ENCODE measurements around the gene TIMM13.
"Not testable (repeated sequence)": the region's sequence is repeated elsewhere in the genome, so short reads cannot be mapped to it uniquely, and the experiment has no call there.

TIMM13 gene

GRCh38 chr19:2413159-2413558 is 14.2 kb downstream of the TIMM13 start:
- no peak for DNase-seq

DNA sequence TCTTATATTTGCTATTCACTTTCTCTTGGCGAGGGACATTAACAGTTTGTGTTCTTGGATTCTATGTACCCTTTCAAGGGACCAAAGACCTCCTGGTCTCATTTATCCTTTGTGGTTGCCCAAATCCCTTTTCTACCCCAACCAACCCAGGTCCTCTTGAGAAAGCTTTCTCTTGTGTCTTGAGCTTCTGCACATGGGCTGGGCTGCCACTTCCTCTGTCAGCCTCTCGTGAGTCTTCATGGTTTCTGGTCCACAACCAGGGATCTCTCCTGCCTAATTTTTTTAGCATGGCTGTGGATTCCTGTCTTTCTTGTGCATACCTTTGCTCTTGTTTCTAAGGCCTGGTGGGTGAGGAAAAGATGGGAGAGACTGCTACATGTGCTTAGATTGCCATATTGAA is 14.9 kb downstream of the TIMM13 start:
- DNase-seq, result no peak

GRCh38 chr19:2411709-2412108 is 15.7 kb downstream of the TIMM13 start:
- DNase-seq, result no peak

- DNase-seq, result no peak
These were observed 17.4 kb downstream of the TIMM13 start for GRCh38 chr19:2410023-2410422.

- no peak for DNase-seq
These were observed 18.0 kb downstream of the TIMM13 start for GRCh38 chr19:2409352-2409912.

- no peak for DNase-seq
These were observed 19.1 kb downstream of the TIMM13 start for GRCh38 chr19:2408247-2408646.

DNA sequence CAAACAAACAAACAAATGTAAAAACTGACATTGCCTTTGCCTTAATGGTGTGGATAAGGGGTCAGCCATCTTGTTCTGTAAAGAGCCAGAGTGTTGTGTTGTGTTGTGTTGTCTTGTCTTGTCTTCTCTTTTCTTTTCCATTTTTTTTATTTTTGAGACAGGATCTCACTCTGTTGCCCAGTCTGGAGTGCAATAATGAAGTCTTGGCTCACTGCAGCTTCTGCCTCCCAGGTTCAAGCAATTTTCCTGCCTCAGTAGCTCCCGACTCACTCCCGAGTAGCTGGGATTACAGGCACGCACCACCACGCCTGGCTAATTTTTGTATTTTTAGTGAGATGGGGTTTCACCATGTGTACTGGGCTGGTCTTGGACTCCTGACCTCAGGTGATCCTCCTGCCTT is 27.8 kb downstream of the TIMM13 start:
- no peak for DNase-seq

GRCh38 chr19:2398735-2399305 is 28.6 kb downstream of the TIMM13 start:
- no peak for DNase-seq

GRCh38 chr19:2397173-2397572 is 30.2 kb downstream of the TIMM13 start:
- not testable (repeated sequence) for DNase-seq

DNA sequence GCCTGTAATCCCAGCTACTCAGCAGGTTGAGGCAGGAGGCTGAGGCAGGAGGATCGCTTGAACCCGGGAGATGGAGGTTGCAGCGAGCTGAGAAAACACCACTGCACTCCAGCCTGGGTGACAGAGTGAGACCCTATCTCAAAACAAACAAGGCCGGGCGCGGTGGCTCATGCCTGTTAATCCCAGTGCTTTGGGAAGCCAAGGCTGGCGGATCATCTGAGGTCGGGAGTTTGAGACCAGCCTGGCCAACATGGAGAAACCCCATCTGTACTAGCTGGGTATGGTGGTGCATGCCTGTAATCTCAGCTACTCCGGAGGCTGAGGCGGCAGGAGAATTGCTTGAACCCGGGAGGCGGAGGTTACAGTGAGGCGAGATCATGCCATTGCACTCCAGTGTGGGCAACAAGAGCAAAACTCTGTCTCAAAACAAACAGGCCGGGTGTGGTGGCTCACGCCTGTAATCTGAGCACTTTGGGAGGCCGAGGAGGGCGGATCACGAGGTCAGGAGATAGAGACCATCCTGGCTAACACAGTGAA is 32.0 kb downstream of the TIMM13 start:
- DNase-seq, result not testable (repeated sequence)

DNA sequence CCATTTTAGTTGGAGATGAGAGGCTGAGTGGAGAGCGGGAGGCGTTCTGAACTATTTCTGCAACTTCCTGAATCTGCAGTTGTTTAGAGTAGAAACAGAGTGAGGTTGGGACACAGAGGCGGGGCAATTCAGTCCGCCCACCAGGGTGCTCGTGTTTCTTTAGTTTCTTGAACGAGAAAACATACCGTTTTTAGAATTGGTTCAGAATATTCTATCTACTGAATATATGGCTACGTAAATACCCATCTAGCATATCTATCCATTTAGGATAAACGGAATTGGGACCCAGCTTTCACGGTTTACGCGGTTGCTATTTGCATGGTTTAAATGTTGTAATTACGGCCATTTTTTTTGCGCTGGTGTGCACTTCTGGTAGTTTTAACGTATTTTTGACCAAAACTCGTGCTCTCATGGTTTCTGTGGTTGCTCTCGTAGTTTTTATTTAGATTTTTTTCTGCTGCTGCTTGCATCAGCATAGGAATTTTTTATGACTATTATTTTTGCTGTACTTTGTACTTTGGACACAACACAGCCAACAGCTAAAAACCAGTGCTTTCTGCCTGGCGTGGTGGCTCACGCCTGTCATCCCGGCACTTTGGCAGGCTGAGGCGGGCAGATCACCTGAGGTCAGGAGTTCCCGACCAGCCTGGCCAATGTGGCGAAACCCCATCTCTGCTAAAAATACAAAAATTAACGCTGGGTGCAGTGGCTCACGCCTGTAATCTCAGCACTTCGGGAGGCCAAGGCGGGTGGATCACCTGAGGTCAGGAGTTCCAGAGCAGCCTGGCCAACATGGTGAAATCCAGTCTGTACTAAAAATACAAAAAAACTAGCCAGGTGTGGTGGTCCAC is 32.7 kb downstream of the TIMM13 start:
- DNase-seq, result no peak

GRCh38 chr19:2394054-2394441 is 33.3 kb downstream of the TIMM13 start:
- no peak for DNase-seq

DNA sequence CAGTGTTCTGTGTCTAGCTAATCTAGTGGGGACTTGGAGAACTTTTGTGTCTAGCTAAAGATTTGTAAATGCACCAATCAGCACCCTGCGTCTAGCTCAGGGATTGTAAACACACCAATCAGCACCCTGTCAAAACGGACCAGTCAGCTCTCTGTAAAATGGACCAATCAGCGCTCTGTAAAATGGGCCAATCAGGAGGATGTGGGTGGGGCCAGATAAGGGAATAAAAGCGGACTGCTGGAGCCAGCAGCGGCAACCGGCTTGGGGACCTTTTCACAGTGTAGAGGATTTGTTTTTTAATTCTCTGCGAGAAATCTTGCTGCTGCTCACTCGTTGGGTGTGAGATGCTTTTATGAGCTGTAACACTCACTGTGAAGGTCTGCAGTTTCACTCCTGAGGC is 34.5 kb downstream of the TIMM13 start:
- DNase-seq, result not testable (repeated sequence)

GRCh38 chr19:2392366-2392765 is 35.0 kb downstream of the TIMM13 start:
- no peak for DNase-seq

- DNase-seq, result no peak
These were observed 36.2 kb downstream of the TIMM13 start for GRCh38 chr19:2391118-2391725.

DNA sequence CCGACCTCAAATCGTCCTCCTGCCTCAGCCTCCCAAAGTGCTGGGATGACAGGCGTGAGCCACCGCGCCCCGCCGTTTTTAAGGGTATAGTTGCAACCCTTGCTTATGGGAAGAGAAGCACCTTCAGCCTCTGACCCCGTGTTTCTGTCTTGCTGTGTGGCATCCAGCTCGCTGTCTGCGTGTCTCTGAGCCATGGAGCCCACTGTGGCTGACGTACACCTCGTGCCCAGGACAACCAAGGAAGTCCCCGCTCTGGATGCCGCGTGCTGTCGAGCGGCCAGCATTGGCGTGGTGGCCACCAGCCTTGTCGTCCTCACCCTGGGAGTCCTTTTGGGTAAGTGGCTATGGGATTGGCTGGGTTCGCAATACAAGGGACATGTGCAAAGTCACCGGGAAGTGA is 37.8 kb downstream of the TIMM13 start:
- no peak for DNase-seq

GRCh38 chr19:2387367-2388288 is 39.8 kb downstream of the TIMM13 start:
- no peak for DNase-seq

DNA sequence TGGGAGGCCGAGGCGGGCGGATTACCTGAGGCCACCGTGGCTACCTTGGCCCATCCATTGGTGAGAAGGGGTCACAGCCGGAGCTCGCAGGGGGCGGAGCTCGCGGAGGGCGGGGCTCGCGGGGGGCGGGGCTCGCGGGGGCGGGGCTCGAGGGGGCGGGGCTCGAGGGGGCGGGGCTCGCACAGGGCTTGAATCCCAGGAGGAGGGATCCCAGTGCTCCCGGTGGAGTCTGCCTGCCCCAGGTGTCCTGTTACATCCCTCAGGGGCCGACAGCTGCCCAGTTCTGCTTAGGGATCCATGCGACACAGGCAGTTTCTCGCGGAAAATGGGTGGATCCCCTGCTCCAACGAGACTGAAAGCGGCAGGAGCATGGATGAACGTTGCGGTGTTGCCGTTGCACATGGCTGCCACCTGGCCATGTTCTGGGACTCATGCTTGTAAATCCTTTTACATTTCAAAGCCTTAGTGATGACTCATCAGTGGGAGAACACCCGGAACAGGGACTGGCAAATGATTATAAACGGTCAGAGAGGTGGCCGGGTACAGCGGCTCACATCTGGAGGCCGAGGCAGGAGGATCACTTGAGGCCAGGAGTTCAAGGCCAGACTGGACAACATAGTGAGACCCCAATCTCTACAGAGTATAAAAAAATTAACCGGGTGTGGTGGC is 42.2 kb downstream of the TIMM13 start:
- DNase-seq, result no peak

DNA sequence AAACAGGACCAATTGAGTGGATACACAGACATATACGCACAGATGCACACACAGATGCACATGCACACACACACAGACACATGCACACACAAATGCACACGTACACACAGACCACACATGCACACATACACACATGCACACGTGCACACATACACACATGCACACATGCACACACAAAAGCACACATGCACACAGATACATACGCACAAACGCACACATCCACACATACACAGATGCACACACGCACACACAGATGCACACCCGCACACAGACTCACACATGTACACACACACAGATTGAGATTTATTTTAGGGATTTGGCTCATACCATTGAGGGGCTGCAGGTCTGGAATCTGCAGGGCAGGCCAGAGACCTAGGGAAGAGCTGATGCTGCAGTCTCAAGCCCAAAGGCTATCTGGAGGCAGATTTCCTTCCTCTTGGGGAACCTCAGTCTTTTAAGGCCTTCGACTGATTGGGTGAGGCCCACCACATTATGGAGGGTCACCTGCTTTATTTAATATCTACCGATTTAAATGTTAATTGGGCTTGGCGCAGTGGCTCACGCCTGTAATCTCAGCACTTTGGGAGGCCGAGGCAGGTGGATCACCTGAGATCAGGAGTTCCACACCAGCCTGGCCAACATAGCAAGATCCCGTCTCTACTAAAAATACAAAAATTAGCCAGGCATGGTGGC is 44.7 kb downstream of the TIMM13 start:
- no peak for DNase-seq

- no peak for DNase-seq
These were observed 46.1 kb downstream of the TIMM13 start for GRCh38 chr19:2381148-2381820.

GRCh38 chr19:2380567-2380966 is 46.8 kb downstream of the TIMM13 start:
- no peak for DNase-seq

All from activated CD4-positive, CD25-positive, alpha-beta regulatory T cell treated with anti-CD3 and anti-CD28 coated beads, Interleukin-2, amount 50 U/mL, for 72 hours (primary cell).